Measurements from ENCODE around the gene CFAP70.
A peak's percentile ranks its signal among the peaks of the same experiment; 100 is the strongest.
"Not testable (repeated sequence)": the region's sequence is repeated elsewhere in the genome, so short reads cannot be mapped to it uniquely, and the experiment has no call there.

CFAP70 gene

DNA sequence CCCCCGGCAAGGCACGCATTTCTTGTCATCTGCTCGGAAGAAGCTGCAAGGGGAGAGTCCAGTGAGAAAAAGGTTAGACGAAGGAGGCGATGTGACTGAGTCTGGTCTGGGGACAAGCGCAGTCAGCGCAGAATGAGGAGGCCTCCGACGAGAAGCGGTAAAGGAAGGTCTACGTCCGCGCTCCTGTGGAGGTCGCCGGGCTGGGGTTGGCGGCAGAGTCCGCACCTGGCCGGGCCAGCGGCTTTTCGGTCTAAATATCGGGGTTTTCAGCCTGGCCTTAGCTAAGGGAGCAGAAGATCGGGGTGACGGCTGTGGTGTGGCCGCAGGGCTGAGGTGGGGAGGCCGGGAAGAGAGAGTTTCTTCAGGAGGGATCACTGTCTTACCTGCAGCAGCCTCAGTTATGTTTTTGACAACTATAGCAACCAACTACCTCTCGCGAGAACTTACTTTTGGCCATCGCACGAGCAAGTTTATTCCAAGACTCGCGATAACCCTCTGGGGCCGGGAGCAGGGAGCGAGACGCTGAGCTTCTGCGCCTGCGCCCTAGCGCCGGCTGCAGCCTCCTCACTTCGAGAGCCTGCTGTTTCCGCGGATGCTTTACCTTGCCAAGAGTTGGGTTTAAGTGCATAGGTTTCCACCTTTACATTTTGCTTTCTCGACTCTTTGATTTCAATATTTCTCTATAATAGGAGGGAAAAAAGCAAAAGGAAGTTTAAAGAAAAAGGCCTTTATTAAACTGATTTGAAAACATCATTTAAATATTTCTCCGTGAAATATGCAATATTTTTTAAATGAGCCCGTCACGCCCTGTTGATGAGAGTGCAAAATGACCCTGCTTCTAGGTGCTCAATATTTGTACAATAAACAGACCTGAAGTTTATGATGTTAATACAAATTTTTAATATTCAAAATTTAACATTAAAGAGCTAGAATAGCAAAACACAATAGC is at the start of gene CFAP70:
Gene CFAP70 (minus strand): TSS at position 534 of the 949 bp plus-strand sequence. CDS start 4,068 bp downstream, outside the sequence.
- DNase-seq, result peak; percentile 94

DNA sequence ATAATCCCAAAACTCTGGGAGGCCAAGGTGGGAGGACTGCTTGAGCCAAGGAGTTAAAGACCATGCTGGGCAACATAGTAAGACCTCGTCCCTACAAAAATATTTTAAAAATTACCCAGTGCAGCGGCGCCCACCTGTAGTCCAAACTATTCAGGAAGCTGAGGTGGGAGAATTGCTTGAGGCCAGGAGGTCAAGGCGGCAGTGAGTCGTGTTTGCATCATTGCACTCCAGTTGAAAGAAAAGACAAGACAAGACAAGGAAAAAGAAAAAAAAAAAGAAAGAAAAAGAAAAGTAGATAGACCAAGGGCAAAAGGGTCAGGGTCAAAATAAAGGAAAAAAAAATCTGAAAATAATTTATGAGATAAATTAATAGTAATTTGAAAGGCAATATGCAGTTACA is 49.4 kb upstream of the CFAP70 start:
- DNase-seq, result no peak

DNA sequence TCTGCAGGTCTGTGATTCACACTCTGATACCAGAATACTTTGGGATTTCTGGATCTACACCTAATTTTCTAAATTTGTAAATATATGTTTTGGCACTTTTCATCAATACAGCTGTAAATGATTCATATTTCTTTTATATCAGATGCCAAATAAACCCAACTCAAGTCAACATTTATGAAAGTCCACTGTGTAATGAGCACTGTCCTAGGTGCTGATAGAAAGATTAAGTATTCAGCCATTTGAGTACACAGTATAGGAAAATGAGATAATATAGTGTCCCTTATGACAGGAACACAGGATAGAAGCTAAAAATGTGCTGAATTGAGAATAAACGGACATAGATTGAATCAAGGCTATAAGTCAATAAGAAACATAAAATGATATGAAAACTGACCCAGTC is 48.8 kb upstream of the CFAP70 start:
- DNase-seq, result no peak

DNA sequence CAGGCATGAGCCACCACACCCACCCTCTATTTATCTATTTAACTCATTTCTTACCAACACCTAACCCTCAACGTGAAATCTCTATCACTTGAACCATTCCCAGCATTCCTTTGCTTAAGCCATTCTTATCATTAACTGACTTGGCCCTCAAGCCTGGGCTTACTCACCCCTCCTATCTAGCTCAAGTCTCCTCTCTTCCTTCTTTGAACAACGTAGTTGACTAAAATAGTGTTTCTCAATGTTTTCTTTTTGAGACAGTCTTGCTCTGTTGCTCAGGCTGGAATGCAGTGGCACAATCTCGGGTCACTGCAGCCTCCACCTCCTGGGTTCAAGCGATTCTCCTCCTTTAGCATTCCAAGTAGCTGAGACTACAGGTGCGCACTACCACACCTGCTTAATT is 48.2 kb upstream of the CFAP70 start:
- no peak for DNase-seq

DNA sequence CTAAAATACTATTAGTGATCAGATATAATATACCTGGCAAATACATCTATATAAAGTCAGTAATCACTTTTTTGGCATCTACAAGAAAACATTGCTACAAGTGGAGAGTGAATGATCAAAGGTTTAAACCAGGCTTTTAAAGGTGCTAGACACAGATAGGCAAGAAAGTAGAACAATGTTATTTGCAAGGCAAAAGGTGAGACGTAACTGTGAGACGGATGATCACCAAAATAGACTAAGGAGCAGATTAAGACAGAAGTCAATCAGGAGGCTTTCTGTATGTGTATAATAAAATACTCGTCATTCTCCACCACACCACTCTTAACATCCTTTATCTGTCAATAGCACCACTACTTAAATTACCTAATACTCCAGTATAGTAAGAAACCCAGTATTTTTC is 46.9 kb upstream of the CFAP70 start:
- no peak for DNase-seq

DNA sequence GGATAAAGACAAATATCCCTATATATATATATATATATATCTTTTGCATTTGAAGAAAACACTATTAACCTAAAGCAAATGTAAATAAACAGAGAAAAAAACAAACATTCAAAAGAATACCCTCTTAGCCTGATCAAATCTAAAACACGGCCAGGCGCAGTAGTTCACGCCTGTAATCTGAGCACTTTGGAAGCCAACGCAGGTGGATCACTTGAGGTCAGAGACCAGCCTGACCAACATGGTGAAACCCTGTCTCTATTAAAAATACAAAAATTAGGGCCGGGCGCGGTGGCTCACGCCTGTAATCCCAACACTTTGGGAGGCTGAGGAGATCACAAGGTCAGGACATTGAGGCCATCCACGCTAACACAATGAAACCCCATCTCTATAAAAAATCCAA is 46.0 kb upstream of the CFAP70 start:
- DNase-seq, result no peak

DNA sequence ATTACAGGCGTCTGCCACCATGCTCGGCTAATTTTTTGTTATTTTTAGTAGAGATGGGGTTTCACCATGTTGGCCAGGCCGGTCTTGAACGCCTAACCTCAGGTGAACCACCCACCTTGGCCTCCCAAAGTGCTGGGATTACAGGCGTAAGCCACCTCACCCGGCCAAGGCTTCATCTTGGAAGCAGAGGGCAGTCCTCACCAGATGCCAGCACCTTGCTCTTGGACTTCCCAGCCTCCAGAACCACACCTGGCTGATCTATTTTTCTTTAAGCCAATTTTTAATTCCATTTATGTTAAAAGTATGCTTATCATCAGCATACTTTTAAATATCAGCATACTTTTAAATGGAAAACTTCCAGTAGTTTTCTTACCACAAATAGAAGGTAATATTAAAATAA is 43.0 kb upstream of the CFAP70 start:
- DNase-seq, result no peak

DNA sequence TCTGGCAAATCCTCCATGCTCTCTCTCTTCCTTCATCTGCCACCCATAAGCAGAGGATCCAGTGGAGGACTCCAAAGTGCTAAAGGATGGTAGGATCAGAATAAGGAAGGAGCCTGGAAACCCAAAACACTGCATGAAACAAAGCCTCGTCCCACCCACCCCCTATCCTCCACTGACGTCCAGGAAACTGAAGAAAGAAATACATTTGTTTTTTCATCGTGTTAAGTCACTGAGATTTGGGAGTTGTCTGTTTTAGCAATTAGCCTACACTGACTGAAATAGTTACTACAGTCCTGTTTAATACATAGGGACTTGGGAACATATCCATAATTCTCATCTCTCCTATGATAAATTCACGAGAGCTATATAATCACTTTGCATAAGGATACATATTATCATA is 40.4 kb upstream of the CFAP70 start:
- DNase-seq, result no peak

DNA sequence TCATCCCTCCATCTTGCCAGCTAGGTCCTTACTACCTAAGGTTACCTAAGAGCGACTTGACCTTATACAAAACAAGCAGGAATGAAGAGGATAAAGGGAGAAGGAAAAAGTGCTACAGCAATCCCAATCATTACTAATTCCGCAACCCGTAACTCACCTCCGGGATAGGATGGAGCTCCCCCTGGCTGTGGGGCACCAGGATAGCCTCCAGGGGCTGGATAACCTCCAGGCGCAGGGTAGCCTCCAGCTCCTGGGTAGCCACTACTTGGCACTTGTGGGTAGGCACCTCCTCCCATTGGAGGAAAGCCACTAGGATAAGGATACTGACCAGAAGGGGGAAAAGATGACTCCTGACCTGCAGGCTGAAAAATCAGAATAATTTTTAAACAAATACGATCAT is 39.4 kb upstream of the CFAP70 start:
- DNase-seq, result no peak

DNA sequence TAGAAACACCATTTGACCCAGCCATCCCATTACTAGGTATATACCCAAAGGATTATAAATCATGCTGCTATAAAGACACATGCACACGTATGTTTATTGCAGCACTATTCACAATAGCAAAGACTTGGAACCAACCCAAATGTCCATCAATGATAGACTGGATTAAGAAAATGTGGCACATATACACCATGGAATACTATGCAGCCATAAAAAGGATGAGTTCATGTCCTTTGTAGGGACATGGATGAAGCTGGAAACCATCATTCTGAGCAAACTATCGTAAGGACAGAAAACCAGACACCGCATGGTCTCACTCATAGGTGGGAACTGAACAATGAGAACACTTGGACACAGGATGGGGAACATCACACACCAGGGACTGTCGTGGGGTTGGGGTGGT is 35.7 kb upstream of the CFAP70 start:
- DNase-seq, result not testable (repeated sequence)

DNA sequence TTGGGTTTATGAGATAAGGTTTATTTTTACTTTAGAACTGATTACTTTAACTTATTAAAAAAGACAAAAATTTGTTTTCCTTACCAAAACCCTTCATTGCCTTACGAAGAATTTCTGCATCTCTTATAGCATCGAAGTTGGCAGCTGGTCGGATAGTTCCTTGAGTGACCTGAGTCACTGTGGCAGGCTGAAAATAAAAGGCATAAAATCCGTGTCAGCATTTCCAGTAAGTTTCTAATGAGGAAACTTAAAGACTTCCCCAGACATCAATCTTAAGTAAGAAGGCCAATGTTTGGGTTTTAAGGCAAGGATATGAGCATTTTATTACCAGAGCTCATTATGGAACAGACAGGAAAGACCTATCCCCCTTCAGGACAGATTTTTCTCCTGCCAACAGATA is 29.6 kb upstream of the CFAP70 start:
- DNase-seq, result no peak

DNA sequence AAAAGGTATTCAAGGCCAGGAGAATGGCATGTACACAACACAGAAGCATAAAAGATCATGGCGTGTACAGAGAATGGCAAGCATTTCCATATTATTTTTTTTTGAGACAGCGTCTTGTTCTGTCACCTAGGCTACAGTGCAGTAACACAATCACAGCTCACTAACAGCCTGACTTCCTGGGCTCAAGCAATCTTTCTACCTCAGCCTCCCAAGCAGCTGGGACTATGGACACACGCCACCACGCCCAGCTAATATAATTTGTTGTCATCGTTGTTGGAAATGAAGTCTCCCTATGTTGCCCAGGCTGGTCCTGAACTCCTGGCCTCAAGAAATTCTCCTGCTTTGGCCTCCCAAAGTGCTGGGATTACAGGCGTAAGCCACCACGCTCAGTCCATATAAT is 27.9 kb upstream of the CFAP70 start:
- DNase-seq, result no peak

DNA sequence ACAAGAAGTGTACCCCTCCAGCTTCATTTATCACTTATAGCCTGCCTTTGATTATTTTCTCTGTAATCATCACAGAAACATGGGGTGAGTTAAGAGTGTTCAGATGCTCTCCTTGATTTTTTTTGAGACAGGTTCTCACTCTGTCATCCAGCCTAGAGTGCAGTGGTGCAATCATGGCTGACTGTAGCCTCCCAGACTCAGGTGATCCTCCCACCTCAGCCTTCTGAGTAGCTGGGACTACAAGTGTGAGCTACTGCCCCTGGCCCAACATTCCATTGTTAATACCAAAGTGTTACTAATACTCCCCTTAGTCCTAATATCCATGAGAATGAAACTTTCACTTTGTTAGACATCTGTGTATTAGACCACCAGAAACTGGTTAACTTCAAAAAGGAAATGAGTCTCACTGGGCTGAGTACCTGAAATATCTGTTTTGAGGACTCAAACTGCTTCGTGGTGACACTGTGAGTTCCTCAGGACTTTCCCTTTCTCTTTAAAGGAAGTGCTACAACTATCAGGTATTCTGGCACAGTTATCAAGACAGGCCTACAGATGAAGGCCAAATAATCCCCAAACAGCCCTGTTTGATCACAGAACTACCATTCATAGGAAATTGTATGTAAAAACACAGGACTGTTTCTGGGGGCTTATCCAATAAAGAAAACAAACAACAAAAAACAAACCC is 20.5 kb upstream of the CFAP70 start:
- no peak for DNase-seq

DNA sequence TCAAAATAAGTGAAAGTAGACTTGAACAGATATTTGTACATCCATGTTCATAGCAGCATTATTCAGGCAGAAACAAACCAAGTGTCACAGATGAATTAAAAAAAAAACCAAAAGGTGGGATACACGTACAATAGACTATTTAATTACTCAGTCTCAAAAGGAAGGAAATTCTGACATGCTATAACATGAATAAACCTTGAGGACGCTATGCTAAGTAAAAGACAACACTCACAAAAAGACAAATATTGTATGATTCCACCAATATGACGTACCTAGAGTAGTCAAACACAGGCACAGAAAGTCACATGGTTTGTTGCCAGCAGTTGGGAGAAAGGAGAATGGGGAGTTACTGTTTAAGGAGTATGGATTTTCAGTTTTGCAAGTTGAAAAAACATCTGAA is 18.0 kb upstream of the CFAP70 start:
- no peak for DNase-seq

DNA sequence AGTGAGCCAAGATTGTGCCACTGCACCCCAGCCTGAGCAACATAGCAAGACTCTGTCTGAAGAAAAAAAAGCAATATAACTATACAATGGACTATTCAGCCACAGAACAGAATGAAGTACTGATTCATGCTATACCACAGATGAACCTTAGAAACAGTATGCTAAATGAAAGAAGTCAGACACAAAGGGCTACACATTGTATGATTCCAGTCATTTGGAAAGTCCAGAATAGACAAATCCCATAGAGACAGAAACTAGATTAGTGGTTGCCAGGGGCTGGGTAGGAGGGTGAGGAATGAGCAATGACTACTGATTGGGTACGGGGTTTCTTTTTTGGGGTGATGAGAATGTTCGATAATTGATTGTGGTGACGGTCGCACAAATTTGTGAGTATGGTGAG is 9.6 kb upstream of the CFAP70 start:
- DNase-seq, result no peak

DNA sequence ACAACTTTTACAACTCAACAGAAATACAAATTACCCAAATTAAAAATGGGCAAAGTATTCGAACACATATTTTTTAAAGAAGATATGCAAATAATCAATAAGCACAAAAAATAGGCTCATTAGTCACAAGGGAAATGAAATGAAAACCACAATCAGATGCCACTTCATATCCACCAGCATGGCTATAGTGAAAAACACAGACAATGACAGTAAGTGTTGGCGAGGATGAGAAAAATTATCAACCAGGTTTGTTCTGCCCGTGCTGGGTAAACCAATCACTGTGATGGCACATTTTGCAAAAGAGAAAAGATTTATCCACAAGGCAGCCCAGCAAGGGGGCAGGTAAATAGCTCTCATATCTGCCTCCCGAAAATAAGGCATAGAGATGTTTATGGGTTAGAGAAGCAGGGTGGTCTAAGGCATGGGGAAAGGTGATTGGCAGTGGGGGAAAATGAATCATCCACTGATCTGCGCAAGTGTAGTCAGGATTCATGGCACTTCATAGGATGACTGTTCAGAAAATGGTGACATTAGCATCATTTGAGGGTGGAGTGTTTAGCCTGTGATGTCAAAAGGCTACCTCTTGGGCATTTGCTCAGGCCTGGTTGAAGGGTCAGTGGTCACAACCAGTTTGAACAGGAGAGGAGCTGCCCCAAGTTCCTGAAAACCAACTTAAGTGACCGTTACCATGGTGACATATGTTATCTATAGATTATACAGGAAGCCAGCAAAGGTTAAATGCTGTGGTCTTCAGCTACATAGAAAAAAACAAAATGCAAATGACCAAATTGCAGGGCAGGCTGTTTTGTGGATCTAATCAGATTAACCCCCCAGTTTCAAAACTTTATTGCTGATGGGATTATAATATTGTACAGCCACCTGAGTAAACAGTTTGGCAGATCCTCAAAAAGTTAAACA is 8.0 kb upstream of the CFAP70 start:
- DNase-seq, result no peak

DNA sequence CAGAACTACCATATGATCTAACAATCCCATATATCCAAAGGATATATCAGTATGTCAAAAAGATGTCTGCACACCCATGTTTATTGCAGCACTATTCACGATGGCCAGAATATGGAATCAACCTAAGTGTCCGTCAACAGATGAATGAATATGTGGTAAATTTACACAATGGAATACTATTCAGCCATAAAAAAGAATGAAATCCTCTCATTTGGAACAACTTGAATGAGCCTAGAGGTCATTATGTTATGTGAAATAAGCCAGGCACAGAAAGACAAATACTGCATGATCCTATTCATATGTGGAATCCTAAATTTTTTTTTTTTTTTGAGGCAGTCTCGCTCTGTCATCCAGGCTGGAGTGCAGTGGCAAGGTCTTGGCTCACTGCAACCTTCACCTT is 6.3 kb upstream of the CFAP70 start:
- no peak for DNase-seq

DNA sequence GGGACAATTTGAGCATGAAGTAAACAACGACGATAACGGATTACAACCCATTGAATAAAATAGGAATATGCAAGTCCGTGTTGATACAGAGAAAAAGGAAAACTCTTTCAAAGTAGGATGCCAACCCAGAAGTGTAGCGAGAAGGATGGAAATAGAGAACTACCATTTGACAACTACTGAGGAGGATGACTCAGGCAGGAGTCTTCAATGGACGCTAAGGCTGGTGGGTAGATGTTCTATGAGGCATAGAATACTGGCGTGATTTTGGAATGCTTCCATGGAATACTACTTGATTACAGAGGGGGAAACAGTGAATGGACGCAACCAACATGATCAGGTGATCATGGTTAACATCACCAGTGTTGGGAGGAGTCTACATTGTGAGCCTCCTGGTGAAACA is 828 bp upstream of the CFAP70 start:
- no peak for DNase-seq

DNA sequence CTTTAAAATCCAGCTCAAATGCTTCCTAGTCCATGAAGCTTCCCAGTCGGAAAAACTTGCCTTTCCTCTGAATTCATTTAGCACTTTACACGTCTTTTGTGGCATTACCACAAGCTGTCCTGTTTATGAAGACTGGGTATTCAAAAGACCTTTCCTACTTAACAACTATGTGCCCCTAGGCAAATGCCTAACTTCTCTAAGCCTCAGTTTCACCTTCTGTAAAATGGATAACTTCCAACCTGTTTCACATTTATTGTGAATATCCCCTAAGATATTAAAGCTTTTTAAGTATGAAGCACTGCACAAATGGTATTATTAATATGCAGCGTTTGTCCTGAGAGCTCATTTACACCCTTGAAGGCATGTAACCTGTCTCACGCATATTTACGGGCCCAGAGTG is 843 bp downstream of the CFAP70 start:
- no peak for DNase-seq

DNA sequence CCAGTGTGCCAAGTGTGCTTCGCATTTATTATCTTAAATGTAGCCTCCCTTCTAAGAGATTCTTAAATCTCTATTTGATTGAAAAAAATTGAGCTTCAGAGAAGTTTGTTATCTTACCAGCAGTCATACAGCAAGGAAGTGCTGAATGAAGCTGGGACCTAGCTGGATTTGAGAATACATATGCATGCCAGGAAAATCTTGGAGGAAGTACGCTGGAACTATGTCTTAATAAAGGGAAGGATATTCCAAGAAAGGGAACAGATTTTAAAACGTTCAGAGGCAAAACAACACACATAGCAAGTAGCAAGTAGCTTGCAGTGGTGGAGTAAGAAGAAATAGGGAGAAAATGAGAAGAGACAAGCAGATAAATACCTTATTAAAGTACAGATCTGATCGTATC is 1.5 kb downstream of the CFAP70 start:
- no peak for DNase-seq

DNA sequence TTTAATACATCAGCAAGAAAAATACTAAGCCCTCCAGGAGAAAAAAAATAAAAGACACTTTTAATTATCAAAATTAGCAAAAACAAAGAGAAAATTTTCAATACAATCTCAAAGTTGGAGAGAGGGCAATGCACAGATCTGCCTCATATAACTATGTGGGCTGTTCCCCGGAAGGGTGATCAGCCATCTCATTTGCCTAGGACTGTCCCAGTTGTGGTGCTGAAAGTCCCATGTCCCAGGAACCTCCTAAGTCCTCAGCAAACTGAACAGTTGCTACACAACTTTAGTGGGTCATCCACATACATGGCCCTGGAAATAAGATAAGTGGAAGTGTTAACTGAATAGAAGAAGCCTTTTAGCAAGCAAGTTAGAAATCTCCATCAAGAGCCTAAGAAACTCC is 14.4 kb downstream of the CFAP70 start:
- no peak for DNase-seq

DNA sequence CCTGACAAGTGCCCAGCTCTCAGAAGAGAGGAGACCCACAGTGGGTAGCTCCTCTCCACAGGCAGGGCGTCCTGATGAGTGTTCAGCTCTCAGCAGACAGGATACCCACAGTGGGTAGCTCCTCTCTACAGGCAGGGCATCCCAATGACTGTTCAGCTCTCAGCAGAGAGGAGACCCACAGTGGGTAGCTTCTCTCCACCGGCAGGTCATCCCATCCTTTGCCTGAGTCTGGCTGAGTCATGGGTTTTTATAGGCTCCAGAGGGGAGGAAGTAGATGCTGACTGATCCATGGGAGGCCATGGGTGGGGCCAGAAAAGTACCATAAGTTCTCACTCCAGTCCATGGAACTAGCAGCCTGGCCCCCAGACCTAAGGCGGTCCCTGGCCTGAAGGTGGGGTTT is 18.5 kb downstream of the CFAP70 start:
- no peak for DNase-seq

DNA sequence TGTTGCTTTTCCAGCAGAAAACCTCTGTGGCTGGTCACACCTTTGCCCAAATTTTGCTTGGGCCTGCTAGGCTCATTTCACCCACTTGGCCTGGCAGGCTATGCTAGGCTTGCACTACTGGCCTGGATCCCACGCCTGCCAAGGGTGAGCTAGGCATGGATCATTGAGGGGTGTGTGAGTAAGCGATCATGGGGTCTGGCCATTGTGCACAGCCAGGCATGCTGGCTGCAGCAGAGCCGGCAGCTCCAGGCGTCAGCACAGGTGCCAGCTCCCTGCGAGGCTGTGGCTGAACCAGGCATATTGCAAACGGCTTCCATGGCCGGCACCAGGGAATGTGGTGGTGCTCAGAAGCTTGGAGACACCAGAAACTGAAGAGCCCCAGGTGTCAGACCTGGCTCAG is 19.2 kb downstream of the CFAP70 start:
- no peak for DNase-seq
